Measurements from ENCODE around the gene DOK1. TPM values are rescaled to one million over a fixed set of nuclear protein-coding genes. Genes with fewer than 3 reads are reported as not detected.

DOK1 gene
- total RNA-seq, 1 experiment from 2014 or later = 15.0 TPM

GRCh38 chr2:74556159-74556558 lies 1.6 kb downstream of the DOK1 start:
- no TSS peak for BruUV-seq (replicated peaks)
- Histone ChIP-seq H4K20me1 (ENCODE audit: insufficient read depth) (no peaks in the 10 kb centered on the region), H3K4me3 (no peak overlapping the region), H3K27ac (no peak overlapping the region), H3K9me3 (ENCODE audit: insufficient read depth, low read depth) (no peaks in the 10 kb centered on the region), H3K79me2 (ENCODE audit: low read depth) (no peaks in the 10 kb centered on the region), H3F3A (ENCODE audit: insufficient read depth, low read depth) (peaks cover 29% of the 10 kb centered on the region; the same call in 1 of the 2 replicates), H3K4me2 (no peak overlapping the region), H3K36me3 (ENCODE audit: low read depth) (no peaks in the 10 kb centered on the region), H2AFZ (no peak overlapping the region), H3K27me3 (ENCODE audit: insufficient read depth, low read depth) (no peaks in the 10 kb centered on the region), H3K4me1 (replicated peaks; ENCODE audit: insufficient read depth) (0 out of 2 replicates have a peak, but pooled peaks cover 4% of the 10 kb centered on the region), H3K9me2 (ENCODE audit: insufficient read depth) (no peaks in the 10 kb centered on the region)
- TF ChIP-seq EZH2 (IDR thresholded peaks at IDR 0.05; ENCODE audit: low read depth) = no peak
- no peak for TF ChIP-seq CTCF (conservative IDR thresholded peaks at IDR 0.05)
- CTCF ChIA-PET = no interaction called here
- DNase-seq = no peak
- intact Hi-C loops (cut with micrococcal nuclease; ENCODE audit: unreplicated experiment) = no loop called here
- POLR2A ChIA-PET (ENCODE audit: unreplicated experiment) = no interaction called here

GRCh38 chr2:74556831-74557370 lies 2.4 kb downstream of the DOK1 start:
- H3K4me3 ChIP-seq = no peak overlapping the region
- H3K9me3 ChIP-seq (ENCODE audit: insufficient read depth, low read depth) = no peaks in the 10 kb centered on the region
- intact Hi-C loops (cut with micrococcal nuclease; ENCODE audit: unreplicated experiment) = no loop called here
- H3K9me2 ChIP-seq (ENCODE audit: insufficient read depth) = no peaks in the 10 kb centered on the region
- no peak overlapping the region for H2AFZ ChIP-seq
- no peak overlapping the region for H3K4me2 ChIP-seq
- 0 out of 2 replicates have a peak, but pooled peaks cover 4% of the 10 kb centered on the region for H3K4me1 ChIP-seq (replicated peaks; ENCODE audit: insufficient read depth)
- ChIA-PET POLR2A (ENCODE audit: unreplicated experiment) (no interaction called here), CTCF (no interaction called here)
- BruUV-seq (replicated peaks) = no TSS peak
- no peak overlapping the region for H3K27ac ChIP-seq
- no peaks in the 10 kb centered on the region for H4K20me1 ChIP-seq (ENCODE audit: insufficient read depth)
- TF ChIP-seq EZH2 (IDR thresholded peaks at IDR 0.05; ENCODE audit: low read depth) (no peak), CTCF (conservative IDR thresholded peaks at IDR 0.05) (no peak)
- no peaks in the 10 kb centered on the region for H3K27me3 ChIP-seq (ENCODE audit: insufficient read depth, low read depth)
- peaks cover 29% of the 10 kb centered on the region; the same call in 1 of the 2 replicates for H3F3A ChIP-seq (ENCODE audit: insufficient read depth, low read depth)
- no peak for DNase-seq
- no peaks in the 10 kb centered on the region for H3K36me3 ChIP-seq (ENCODE audit: low read depth)
- H3K79me2 ChIP-seq (ENCODE audit: low read depth) = no peaks in the 10 kb centered on the region

GRCh38 chr2:74558284-74559230 lies 4.0 kb downstream of the DOK1 start:
- DNase-seq = no peak
- H3K9me2 ChIP-seq (ENCODE audit: insufficient read depth) = no peaks in the 10 kb centered on the region
- no peaks in the 10 kb centered on the region for H4K20me1 ChIP-seq (ENCODE audit: insufficient read depth)
- no TSS peak for BruUV-seq (replicated peaks)
- no peak overlapping the region for H3K27ac ChIP-seq
- H3K4me2 ChIP-seq = no peak overlapping the region
- H3F3A ChIP-seq (ENCODE audit: insufficient read depth, low read depth) = peaks cover 22% of the 10 kb centered on the region; the same call in 1 of the 2 replicates
- ChIA-PET POLR2A (ENCODE audit: unreplicated experiment) (interaction anchor here (0.5 kb wide), 1 partner anchor 9 kb away, joined by 5 read pairs; no protein-coding TSS in a partner anchor), CTCF (no interaction called here)
- TF ChIP-seq CTCF (conservative IDR thresholded peaks at IDR 0.05) = no peak
- TF ChIP-seq EZH2 (IDR thresholded peaks at IDR 0.05; ENCODE audit: low read depth) = no peak
- H2AFZ ChIP-seq = no peak overlapping the region
- no peaks in the 10 kb centered on the region for H3K79me2 ChIP-seq (ENCODE audit: low read depth)
- H3K27me3 ChIP-seq (ENCODE audit: insufficient read depth, low read depth) = no peaks in the 10 kb centered on the region
- no peak overlapping the region for H3K4me3 ChIP-seq
- H3K9me3 ChIP-seq (ENCODE audit: insufficient read depth, low read depth) = no peaks in the 10 kb centered on the region
- intact Hi-C loops (cut with micrococcal nuclease; ENCODE audit: unreplicated experiment) = no loop called here
- H3K36me3 ChIP-seq (ENCODE audit: low read depth) = no peaks in the 10 kb centered on the region
- H3K4me1 ChIP-seq (replicated peaks; ENCODE audit: insufficient read depth) = 0 out of 2 replicates have a peak, but pooled peaks cover 2% of the 10 kb centered on the region

Data from PC-9 (cell line).